ENCODE results near the gene BCAN. TPM values are rescaled to one million over a fixed set of nuclear protein-coding genes. Genes with fewer than 3 reads are reported as not detected.
A peak's percentile ranks its signal among the peaks of the same experiment; 100 is the strongest.

BCAN gene
- total and polyA plus RNA-seq, 2 experiments from 2014 or later: not detected

GRCh38 chr1:156658945-156659574 is 17.1 kb downstream of the BCAN start:
- Histone ChIP-seq H3K4me3 (no peak overlapping the region), H3K27ac (0 out of 2 replicates have a peak overlapping the region, but pooled peaks have one; percentile 25), H3K9me3 (ENCODE audit: low read depth) (no peaks in the 10 kb centered on the region), H3K27me3 (replicated peaks; ENCODE audit: insufficient read depth) (peaks cover 6% of the 10 kb centered on the region; the same call in 1 of the 2 replicates), H3K9me2 (ENCODE audit: insufficient read depth) (no peaks in the 10 kb centered on the region), H4K20me1 (ENCODE audit: insufficient read depth) (no peaks in the 10 kb centered on the region), H3K4me2 (ENCODE audit: unreplicated experiment) (peak overlapping the region; percentile 50), H3F3A (ENCODE audit: insufficient read depth) (peaks cover 25% of the 10 kb centered on the region), H3K9ac (peak overlapping the region; percentile 48), H3K36me3 (ENCODE audit: low read depth) (no peaks in the 10 kb centered on the region), H2AFZ (peak overlapping the region; percentile 87), H3K4me1 (ENCODE audit: insufficient read depth) (peaks cover 45% of the 10 kb centered on the region), H3K79me2 (ENCODE audit: insufficient read depth) (no peaks in the 10 kb centered on the region)
- 81 to 87% methylated on average over 8 to 10 of the region's 10 CpGs for WGBS, 2 experiments (ENCODE audit: low coverage in 1 of 2, low lambda C conversion rate in 2 of 2, missing lambda C conversion rate in 2 of 2)
- in situ Hi-C loops (cut with MboI): no loop called here
- DNase-seq: no peak
- TF ChIP-seq EZH2 (IDR thresholded peaks at IDR 0.05; ENCODE audit: insufficient read depth, poor library complexity, severe bottlenecking) (no peak), EZH2phosphoT487 (IDR thresholded peaks at IDR 0.05; ENCODE audit: insufficient read depth, low read depth) (no peak)

GRCh38 chr1:156659661-156659987 is 17.7 kb downstream of the BCAN start:
- in situ Hi-C loops (cut with MboI): no loop called here
- peaks cover 25% of the 10 kb centered on the region for H3F3A ChIP-seq (ENCODE audit: insufficient read depth)
- no peaks in the 10 kb centered on the region for H3K79me2 ChIP-seq (ENCODE audit: insufficient read depth)
- 4 to 6% methylated on average over 6 of the region's 6 CpGs for WGBS, 2 experiments (ENCODE audit: low coverage in 1 of 2, low lambda C conversion rate in 2 of 2, missing lambda C conversion rate in 2 of 2)
- H3K4me1 ChIP-seq (ENCODE audit: insufficient read depth): peaks cover 50% of the 10 kb centered on the region
- no peaks in the 10 kb centered on the region for H3K36me3 ChIP-seq (ENCODE audit: low read depth)
- peak overlapping the region; percentile 87 for H2AFZ ChIP-seq
- H3K9me3 ChIP-seq (ENCODE audit: low read depth): no peaks in the 10 kb centered on the region
- H3K9me2 ChIP-seq (ENCODE audit: insufficient read depth): no peaks in the 10 kb centered on the region
- peak overlapping the region; percentile 25; the same call in 1 of the 2 replicates for H3K27ac ChIP-seq
- TF ChIP-seq EZH2 (IDR thresholded peaks at IDR 0.05; ENCODE audit: insufficient read depth, poor library complexity, severe bottlenecking): no peak
- no peak for TF ChIP-seq EZH2phosphoT487 (IDR thresholded peaks at IDR 0.05; ENCODE audit: insufficient read depth, low read depth)
- peak overlapping the region; percentile 38 for H3K4me3 ChIP-seq
- peak overlapping the region; percentile 50 for H3K4me2 ChIP-seq (ENCODE audit: unreplicated experiment)
- peak overlapping the region; percentile 48 for H3K9ac ChIP-seq
- no peak for DNase-seq
- H3K27me3 ChIP-seq (replicated peaks; ENCODE audit: insufficient read depth): peaks cover under 1% of the 10 kb centered on the region; the same call in 1 of the 2 replicates
- no peaks in the 10 kb centered on the region for H4K20me1 ChIP-seq (ENCODE audit: insufficient read depth)

GRCh38 chr1:156659988-156660751 is 18.3 kb downstream of the BCAN start:
- H3K36me3 ChIP-seq (ENCODE audit: low read depth): no peaks in the 10 kb centered on the region
- H3K9me2 ChIP-seq (ENCODE audit: insufficient read depth): no peaks in the 10 kb centered on the region
- WGBS, 2 experiments (ENCODE audit: low coverage in 1 of 2, low lambda C conversion rate in 2 of 2, missing lambda C conversion rate in 2 of 2): 5% methylated on average over 28 to 37 of the region's 38 CpGs
- peak overlapping the region; percentile 50 for H3K4me2 ChIP-seq (ENCODE audit: unreplicated experiment)
- H3K27me3 ChIP-seq (replicated peaks; ENCODE audit: insufficient read depth): no peaks in the 10 kb centered on the region
- no peaks in the 10 kb centered on the region for H4K20me1 ChIP-seq (ENCODE audit: insufficient read depth)
- peaks cover 53% of the 10 kb centered on the region for H3K4me1 ChIP-seq (ENCODE audit: insufficient read depth)
- peak overlapping the region; percentile 62 for H3K27ac ChIP-seq
- H3K79me2 ChIP-seq (ENCODE audit: insufficient read depth): no peaks in the 10 kb centered on the region
- H2AFZ ChIP-seq: peak overlapping the region; percentile 87
- in situ Hi-C loops (cut with MboI): no loop called here
- TF ChIP-seq EZH2 (IDR thresholded peaks at IDR 0.05; ENCODE audit: insufficient read depth, poor library complexity, severe bottlenecking) (no peak), EZH2phosphoT487 (IDR thresholded peaks at IDR 0.05; ENCODE audit: insufficient read depth, low read depth) (no peak)
- H3F3A ChIP-seq (ENCODE audit: insufficient read depth): peaks cover 25% of the 10 kb centered on the region
- peak overlapping the region; percentile 48 for H3K9ac ChIP-seq
- DNase-seq: peak; percentile 99
- no peaks in the 10 kb centered on the region for H3K9me3 ChIP-seq (ENCODE audit: low read depth)
- peak overlapping the region; percentile 38 for H3K4me3 ChIP-seq

- no peaks in the 10 kb centered on the region for H3K9me3 ChIP-seq (ENCODE audit: low read depth)
- H2AFZ ChIP-seq: 0 out of 2 replicates have a peak overlapping the region, but pooled peaks have one; percentile 14
- peaks cover 25% of the 10 kb centered on the region for H3F3A ChIP-seq (ENCODE audit: insufficient read depth)
- no peaks in the 10 kb centered on the region for H3K79me2 ChIP-seq (ENCODE audit: insufficient read depth)
- in situ Hi-C loops (cut with MboI): no loop called here
- H3K4me1 ChIP-seq (ENCODE audit: insufficient read depth): peaks cover 53% of the 10 kb centered on the region
- peak overlapping the region; percentile 19; the same call in 1 of the 2 replicates for H3K9ac ChIP-seq
- peak overlapping the region; percentile 62 for H3K27ac ChIP-seq
- H4K20me1 ChIP-seq (ENCODE audit: insufficient read depth): no peaks in the 10 kb centered on the region
- no peak for DNase-seq
- no peaks in the 10 kb centered on the region for H3K36me3 ChIP-seq (ENCODE audit: low read depth)
- 95 to 98% methylated on average over 2 of the region's 2 CpGs for WGBS, 2 experiments (ENCODE audit: low coverage in 1 of 2, low lambda C conversion rate in 2 of 2, missing lambda C conversion rate in 2 of 2)
- no peaks in the 10 kb centered on the region for H3K27me3 ChIP-seq (replicated peaks; ENCODE audit: insufficient read depth)
- peak overlapping the region; percentile 28 for H3K4me2 ChIP-seq (ENCODE audit: unreplicated experiment)
- no peak overlapping the region for H3K4me3 ChIP-seq
- TF ChIP-seq EZH2 (IDR thresholded peaks at IDR 0.05; ENCODE audit: insufficient read depth, poor library complexity, severe bottlenecking) (no peak), EZH2phosphoT487 (IDR thresholded peaks at IDR 0.05; ENCODE audit: insufficient read depth, low read depth) (no peak)
- no peaks in the 10 kb centered on the region for H3K9me2 ChIP-seq (ENCODE audit: insufficient read depth)
Observed at GRCh38 chr1:156660752-156661112, 18.8 kb downstream of the BCAN start.
